Thyroid gland (tissue), 4 donors: ENCODE measurements around the gene DNAJB6. TPM values are rescaled to one million over a fixed set of nuclear protein-coding genes. Genes with fewer than 3 reads are reported as not detected.

Experiments used
- DNase-seq, 2 donors: peaks; one replicate each; pipeline ENCODE4 v3.0.0-alpha.2; 2019
- H3K27ac ChIP-seq, 3 donors: fragments of 200-600 bp; sonication (generic); 1 replicate in 2 of 3; 2 replicates in 1 of 3; pipeline ENCODE4 v1.5.1; 2016 to 2019; ENCODE audit warnings: mild to moderate bottlenecking in 1 of 3, moderate library complexity in 1 of 3
- H3K27me3 ChIP-seq: fragments of 200-600 bp; sonication (generic); one replicate; pipeline ENCODE4 v1.5.1; 2019
- H3K36me3 ChIP-seq, 2 donors: fragments of 200-600 bp; sonication (generic); one replicate each; pipeline ENCODE4 v1.5.1; 2016 to 2019
- H3K4me1 ChIP-seq, 2 donors: fragments of 200-600 bp; sonication (generic); one replicate each; pipeline ENCODE4 v1.5.1; 2017 to 2019
- H3K4me3 ChIP-seq, 3 donors: fragments of 200-600 bp; sonication (generic); replicated peaks in 1 of 3; 1 replicate in 2 of 3; 2 replicates in 1 of 3; pipeline ENCODE4 v1.5.1; 2016; ENCODE audit warnings: mild to moderate bottlenecking in 1 of 3
- H3K9me3 ChIP-seq: fragments of 200-600 bp; sonication (generic); one replicate; pipeline ENCODE4 v1.5.1; 2017
- POLR2A ChIP-seq, 2 donors: fragments of 450-650 bp; IDR thresholded peaks; one replicate each; pipeline ENCODE4 v1.6.1; 2017; ENCODE audit warnings: antibody characterized with exemption in 2 of 2, mild to moderate bottlenecking in 2 of 2, moderate library complexity in 1 of 2
- WGBS, 2 donors: methylation state at CpG; one replicate each; pipeline ENCODE4 v1.1.5; 2017; 5-methylcytosine and 5-hydroxymethylcytosine counted together
- intact Hi-C: fragments of 100-400 bp; cut with DNase I; formaldehyde crosslinking; loops from one replicate; pipeline ENCODE4 v1.15.1; 2023
- total RNA-seq, 4 donors: library from RNA; depleted of rRNA; stranded (reverse); fragments of >200 nt; gene quantifications; one replicate each; pipeline ENCODE4 v1.2.3, GENCODE V29; 2016
- TF ChIP-seq, protein P1 (sequence below), 6 experiments: fragments of 200-600 bp in 3 of 6; fragments of 450-650 bp in 3 of 6; sonication (generic) in 3 of 6; IDR thresholded peaks; one replicate each; pipeline ENCODE4 v1.5.1; 2016 to 2019; ENCODE audit warnings: antibody characterized with exemption in 6 of 6, mild to moderate bottlenecking in 2 of 6, inconsistent platforms in 1 of 6, moderate library complexity in 1 of 6

The DNAJB6 gene
- total RNA-seq, 4 donors from 2014 or later: 80.7 to 92.7 (median 91.1) TPM

DNA sequence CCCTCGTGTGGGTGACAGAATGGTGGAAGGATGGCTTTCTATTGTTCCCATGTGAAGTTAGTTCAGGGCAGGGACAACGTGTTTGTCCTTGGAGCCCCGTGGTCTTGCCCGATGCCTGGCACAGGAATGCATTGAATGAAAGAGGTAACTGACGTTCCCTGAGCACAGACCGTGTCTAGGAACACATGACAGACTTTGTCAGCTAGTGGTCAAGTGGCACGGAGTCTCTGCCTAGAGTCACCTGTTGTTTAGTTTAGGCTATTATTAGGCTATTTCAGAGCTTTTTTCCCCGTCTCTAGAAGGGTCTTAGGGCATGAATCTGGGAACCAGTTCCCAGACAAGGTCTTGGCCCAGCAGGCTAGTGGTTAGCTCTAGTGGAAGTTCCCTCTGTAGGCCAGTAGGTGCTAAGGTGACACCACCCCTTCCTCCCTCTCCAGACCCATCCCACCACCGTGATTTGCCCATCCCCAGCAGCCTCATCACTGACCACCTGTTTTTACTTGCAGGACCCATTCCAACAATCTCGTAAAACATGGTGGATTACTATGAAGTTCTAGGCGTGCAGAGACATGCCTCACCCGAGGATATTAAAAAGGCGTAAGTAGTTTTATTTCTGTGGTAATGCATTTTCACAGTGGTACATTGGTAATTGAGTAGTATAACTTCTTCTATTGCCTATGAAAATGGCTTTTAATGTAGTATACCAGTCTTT lies 21.4 kb downstream of the DNAJB6 start:
- intact Hi-C loops: no loop called here
- peak; percentile 63 to 83 for DNase-seq
- Histone ChIP-seq H3K36me3 (no peaks in the 10 kb centered on the region), H3K27ac (peak overlapping the region; percentile 48 to 90 (median 78)), H3K27me3 (no peaks in the 10 kb centered on the region), H3K4me1 (peaks cover 37 to 47% of the 10 kb centered on the region in 2 donors), H3K4me3 (no peak overlapping the region), H3K9me3 (no peaks in the 10 kb centered on the region)
- WGBS, 2 donors: 55 to 68% methylated on average over 13 of the region's 13 CpGs
- TF ChIP-seq, protein P1, sequence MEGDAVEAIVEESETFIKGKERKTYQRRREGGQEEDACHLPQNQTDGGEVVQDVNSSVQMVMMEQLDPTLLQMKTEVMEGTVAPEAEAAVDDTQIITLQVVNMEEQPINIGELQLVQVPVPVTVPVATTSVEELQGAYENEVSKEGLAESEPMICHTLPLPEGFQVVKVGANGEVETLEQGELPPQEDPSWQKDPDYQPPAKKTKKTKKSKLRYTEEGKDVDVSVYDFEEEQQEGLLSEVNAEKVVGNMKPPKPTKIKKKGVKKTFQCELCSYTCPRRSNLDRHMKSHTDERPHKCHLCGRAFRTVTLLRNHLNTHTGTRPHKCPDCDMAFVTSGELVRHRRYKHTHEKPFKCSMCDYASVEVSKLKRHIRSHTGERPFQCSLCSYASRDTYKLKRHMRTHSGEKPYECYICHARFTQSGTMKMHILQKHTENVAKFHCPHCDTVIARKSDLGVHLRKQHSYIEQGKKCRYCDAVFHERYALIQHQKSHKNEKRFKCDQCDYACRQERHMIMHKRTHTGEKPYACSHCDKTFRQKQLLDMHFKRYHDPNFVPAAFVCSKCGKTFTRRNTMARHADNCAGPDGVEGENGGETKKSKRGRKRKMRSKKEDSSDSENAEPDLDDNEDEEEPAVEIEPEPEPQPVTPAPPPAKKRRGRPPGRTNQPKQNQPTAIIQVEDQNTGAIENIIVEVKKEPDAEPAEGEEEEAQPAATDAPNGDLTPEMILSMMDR (IDR thresholded peaks at IDR 0.05): peak in 2 of 6 experiments; percentile 10 to 24
- peak in 1 of 2 donors; percentile 41 for TF ChIP-seq POLR2A (IDR thresholded peaks at IDR 0.05)

DNA sequence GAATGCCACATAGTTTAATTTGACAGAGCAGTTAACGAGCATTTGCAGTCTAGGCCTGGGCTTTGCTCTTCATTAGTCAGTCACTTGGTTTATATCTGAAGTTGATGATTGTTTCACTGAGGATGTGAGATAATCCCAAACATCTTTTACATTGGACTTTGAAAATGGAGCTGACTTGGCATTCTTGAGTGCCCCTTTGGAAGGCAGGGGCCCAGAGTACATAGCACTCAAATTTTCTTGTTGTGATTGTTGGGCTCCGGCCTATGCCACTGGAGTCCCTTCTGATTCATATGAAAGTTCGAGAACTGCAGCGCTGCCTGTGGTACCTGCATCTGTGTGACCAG lies 21.9 kb downstream of the DNAJB6 start:
- H3K27me3 ChIP-seq: no peaks in the 10 kb centered on the region
- H3K4me3 ChIP-seq: no peak overlapping the region
- peak overlapping the region; percentile 48 to 90 (median 78) for H3K27ac ChIP-seq
- WGBS, 2 donors: 63 to 70% methylated on average over 4 of the region's 4 CpGs
- peaks cover 42 to 53% of the 10 kb centered on the region in 2 donors for H3K4me1 ChIP-seq
- intact Hi-C loops: no loop called here
- H3K9me3 ChIP-seq: no peaks in the 10 kb centered on the region
- TF ChIP-seq POLR2A (IDR thresholded peaks at IDR 0.05): no peak
- TF ChIP-seq, protein P1 (IDR thresholded peaks at IDR 0.05): no peak
- no peak for DNase-seq
- no peaks in the 10 kb centered on the region for H3K36me3 ChIP-seq

DNA sequence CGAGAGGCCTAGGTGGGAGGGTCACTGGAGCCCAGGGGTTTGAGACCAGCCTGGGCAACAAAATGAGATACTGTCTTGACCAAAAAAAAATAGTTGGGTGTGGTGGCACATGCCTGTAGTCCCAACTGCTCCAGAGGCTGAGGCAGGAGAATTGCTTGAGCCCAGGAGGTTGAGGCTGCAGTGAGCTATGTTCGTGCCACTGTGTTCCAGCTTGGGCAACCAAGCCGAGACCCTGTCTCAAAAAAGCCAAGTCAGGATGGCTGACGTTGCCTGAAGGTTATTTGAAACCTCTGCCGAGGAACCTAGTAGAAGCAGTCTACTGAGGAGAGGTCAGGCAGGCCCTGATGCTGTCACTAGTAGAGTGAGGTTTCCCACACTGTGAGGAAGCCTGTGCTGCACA lies 22.8 kb downstream of the DNAJB6 start:
- Histone ChIP-seq H3K9me3 (no peaks in the 10 kb centered on the region), H3K36me3 (peaks cover 0 to under 1% of the 10 kb centered on the region in 2 donors), H3K4me3 (no peak overlapping the region), H3K4me1 (peaks cover 44 to 57% of the 10 kb centered on the region in 2 donors), H3K27ac (no peak overlapping the region), H3K27me3 (no peaks in the 10 kb centered on the region)
- intact Hi-C loops: no loop called here
- no peak for TF ChIP-seq POLR2A (IDR thresholded peaks at IDR 0.05)
- TF ChIP-seq, protein P1 (IDR thresholded peaks at IDR 0.05): no peak
- WGBS, 2 donors: 93 to 95% methylated on average over 2 to 5 of the region's 5 CpGs
- no peak for DNase-seq

- no peak overlapping the region for H3K4me3 ChIP-seq
- no peak overlapping the region for H3K27ac ChIP-seq
- TF ChIP-seq, protein P1 (IDR thresholded peaks at IDR 0.05): no peak
- TF ChIP-seq POLR2A (IDR thresholded peaks at IDR 0.05): no peak
- WGBS, 2 donors: 86 to 88% methylated on average over 3 of the region's 3 CpGs
- DNase-seq: no peak
- no peaks in the 10 kb centered on the region for H3K9me3 ChIP-seq
- H3K27me3 ChIP-seq: no peaks in the 10 kb centered on the region
- peaks cover 0 to 6% of the 10 kb centered on the region in 2 donors for H3K36me3 ChIP-seq
- H3K4me1 ChIP-seq: peaks cover 36 to 57% of the 10 kb centered on the region in 2 donors
- intact Hi-C loops: no loop called here
These were observed 23.8 kb downstream of the DNAJB6 start for GRCh38 chr7:157360483-157361025.

- H3K27ac ChIP-seq: no peak overlapping the region
- H3K36me3 ChIP-seq: peaks cover 4 to 9% of the 10 kb centered on the region in 2 donors
- peaks cover 27 to 47% of the 10 kb centered on the region in 2 donors for H3K4me1 ChIP-seq
- H3K27me3 ChIP-seq: no peaks in the 10 kb centered on the region
- H3K4me3 ChIP-seq: no peak overlapping the region
- H3K9me3 ChIP-seq: no peaks in the 10 kb centered on the region
- 95 to 96% methylated on average over 6 of the region's 6 CpGs for WGBS, 2 donors
- TF ChIP-seq, protein P1 (IDR thresholded peaks at IDR 0.05): no peak
- TF ChIP-seq POLR2A (IDR thresholded peaks at IDR 0.05): no peak
- intact Hi-C loops: no loop called here
- no peak for DNase-seq
These were observed 24.7 kb downstream of the DNAJB6 start for GRCh38 chr7:157361537-157361936.
